DND-41 (cell line): ENCODE measurements around the gene MCUB.

Experiments
- CTCF ChIP-seq: IDR thresholded peaks from 2 replicates; pipeline ENCODE4 v1.5.1; 2012; ENCODE audit warnings: borderline replicate concordance, low read length, moderate library complexity, mild to moderate bottlenecking; ENCODE audit not compliant: poor library complexity, severe bottlenecking; ENCODE audit errors: extremely low read depth
- EZH2 ChIP-seq: IDR thresholded peaks from 3 replicates; pipeline ENCODE4 v1.6.1; 2012; ENCODE audit warnings: borderline replicate concordance, low read depth, mild to moderate bottlenecking, moderate library complexity, low read length, inconsistent platforms; ENCODE audit not compliant: severe bottlenecking

GRCh38 chr4:109729718-109730618 lies 169.9 kb downstream of the MCUB start, which contains the start of gene PLA2G12A:
- no peak for TF ChIP-seq CTCF
- no peak for TF ChIP-seq EZH2
